ENCODE measurements around the gene OSMR. TPM values are rescaled to one million over a fixed set of nuclear protein-coding genes. Genes with fewer than 3 reads are reported as not detected.

Gene OSMR
- total RNA-seq, 1 donor from 2014 or later, result 0.04 TPM

DNA sequence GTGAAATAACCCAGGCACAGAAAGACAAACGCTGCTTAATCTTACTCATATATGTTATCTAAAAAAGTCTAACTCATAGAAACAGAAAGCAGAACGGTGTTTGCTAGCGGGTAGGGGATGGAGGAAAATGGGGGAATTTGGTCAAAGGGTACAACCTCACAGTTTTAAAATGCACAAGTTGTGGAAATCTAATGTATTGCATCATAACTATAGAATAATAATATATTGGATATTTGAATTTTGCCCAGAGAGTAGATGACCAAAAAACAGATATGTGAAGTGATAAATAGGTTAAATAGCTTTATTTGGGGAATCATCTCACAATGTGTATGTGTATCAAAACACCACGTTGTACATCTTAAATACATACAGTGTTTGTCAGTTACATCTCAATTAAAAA lies 22.3 kb upstream of the OSMR start:
- POLR2A ChIA-PET, result no interaction called here
- CTCF ChIA-PET, result no interaction called here
- intact Hi-C loops (cut with micrococcal nuclease), result no loop called here
- no peak for ATAC-seq (ENCODE audit: low read depth)
- Mint-ChIP-seq H3K36me3 (ENCODE audit: low read depth) (no peaks in the 10 kb centered on the region), H3K4me1 (no peaks in the 10 kb centered on the region), H3K27me3 (peaks cover 4% of the 10 kb centered on the region), H3K27ac (no peak overlapping the region), H3K4me3 (no peak overlapping the region), H3K9me3 (no peaks in the 10 kb centered on the region)
- no peak for DNase-seq
- TF ChIP-seq, protein P1, sequence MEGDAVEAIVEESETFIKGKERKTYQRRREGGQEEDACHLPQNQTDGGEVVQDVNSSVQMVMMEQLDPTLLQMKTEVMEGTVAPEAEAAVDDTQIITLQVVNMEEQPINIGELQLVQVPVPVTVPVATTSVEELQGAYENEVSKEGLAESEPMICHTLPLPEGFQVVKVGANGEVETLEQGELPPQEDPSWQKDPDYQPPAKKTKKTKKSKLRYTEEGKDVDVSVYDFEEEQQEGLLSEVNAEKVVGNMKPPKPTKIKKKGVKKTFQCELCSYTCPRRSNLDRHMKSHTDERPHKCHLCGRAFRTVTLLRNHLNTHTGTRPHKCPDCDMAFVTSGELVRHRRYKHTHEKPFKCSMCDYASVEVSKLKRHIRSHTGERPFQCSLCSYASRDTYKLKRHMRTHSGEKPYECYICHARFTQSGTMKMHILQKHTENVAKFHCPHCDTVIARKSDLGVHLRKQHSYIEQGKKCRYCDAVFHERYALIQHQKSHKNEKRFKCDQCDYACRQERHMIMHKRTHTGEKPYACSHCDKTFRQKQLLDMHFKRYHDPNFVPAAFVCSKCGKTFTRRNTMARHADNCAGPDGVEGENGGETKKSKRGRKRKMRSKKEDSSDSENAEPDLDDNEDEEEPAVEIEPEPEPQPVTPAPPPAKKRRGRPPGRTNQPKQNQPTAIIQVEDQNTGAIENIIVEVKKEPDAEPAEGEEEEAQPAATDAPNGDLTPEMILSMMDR (IDR thresholded peaks at IDR 0.05), result no peak

DNA sequence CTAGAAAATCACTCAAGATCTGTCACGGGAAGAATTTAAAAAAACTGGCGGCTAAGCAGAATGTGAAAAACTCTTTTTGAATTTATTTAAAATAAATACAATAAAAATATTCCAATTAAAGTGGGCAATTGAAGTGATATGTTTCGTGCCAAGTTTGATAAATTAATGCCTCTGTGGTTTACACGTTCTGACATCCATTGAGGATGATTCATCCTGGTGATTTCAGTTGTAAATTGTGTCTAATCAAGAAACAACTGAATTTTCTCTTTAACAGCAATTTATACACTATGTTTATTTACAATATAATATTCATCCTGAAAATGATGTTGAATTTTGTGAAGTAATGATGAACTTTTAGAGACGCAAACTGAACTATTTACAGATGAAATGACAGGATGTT lies 21.0 kb upstream of the OSMR start:
- Mint-ChIP-seq H3K4me1 (no peaks in the 10 kb centered on the region), H3K9me3 (no peaks in the 10 kb centered on the region), H3K36me3 (ENCODE audit: low read depth) (no peaks in the 10 kb centered on the region), H3K27me3 (peaks cover 8% of the 10 kb centered on the region), H3K27ac (no peak overlapping the region), H3K4me3 (no peak overlapping the region)
- ChIA-PET CTCF (no interaction called here), POLR2A (no interaction called here)
- ATAC-seq (ENCODE audit: low read depth) (no peak), DNase-seq (no peak)
- TF ChIP-seq, protein P1 (IDR thresholded peaks at IDR 0.05), result no peak
- intact Hi-C loops (cut with micrococcal nuclease), result no loop called here

DNA sequence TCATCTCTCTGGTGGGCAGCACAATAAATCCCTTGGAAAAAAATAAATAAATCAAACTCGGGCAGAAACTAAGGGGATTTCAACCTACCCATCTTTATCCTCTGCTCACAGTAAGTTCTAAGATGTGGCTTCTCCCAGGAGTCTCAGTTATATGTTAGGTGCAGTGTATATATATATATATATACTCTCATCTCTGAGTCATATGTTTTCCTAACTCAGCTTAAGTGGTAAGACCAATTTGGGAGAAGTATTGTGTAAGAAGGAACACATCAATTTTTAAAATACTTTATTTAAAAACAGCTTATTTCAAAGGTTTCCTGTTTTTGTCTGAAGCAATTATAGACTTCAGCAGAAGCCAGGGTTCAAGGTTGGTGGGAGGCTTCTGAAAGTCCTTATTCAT lies 20.3 kb upstream of the OSMR start:
- no peak for DNase-seq
- ChIA-PET CTCF (no interaction called here), POLR2A (no interaction called here)
- no peaks in the 10 kb centered on the region for H3K9me3 Mint-ChIP-seq
- intact Hi-C loops (cut with micrococcal nuclease), result no loop called here
- H3K36me3 Mint-ChIP-seq (ENCODE audit: low read depth), result no peaks in the 10 kb centered on the region
- no peaks in the 10 kb centered on the region for H3K4me1 Mint-ChIP-seq
- TF ChIP-seq, protein P1 (IDR thresholded peaks at IDR 0.05), result no peak
- no peak for ATAC-seq (ENCODE audit: low read depth)
- no peak overlapping the region for H3K27ac Mint-ChIP-seq
- H3K27me3 Mint-ChIP-seq, result peaks cover 8% of the 10 kb centered on the region
- H3K4me3 Mint-ChIP-seq, result no peak overlapping the region

DNA sequence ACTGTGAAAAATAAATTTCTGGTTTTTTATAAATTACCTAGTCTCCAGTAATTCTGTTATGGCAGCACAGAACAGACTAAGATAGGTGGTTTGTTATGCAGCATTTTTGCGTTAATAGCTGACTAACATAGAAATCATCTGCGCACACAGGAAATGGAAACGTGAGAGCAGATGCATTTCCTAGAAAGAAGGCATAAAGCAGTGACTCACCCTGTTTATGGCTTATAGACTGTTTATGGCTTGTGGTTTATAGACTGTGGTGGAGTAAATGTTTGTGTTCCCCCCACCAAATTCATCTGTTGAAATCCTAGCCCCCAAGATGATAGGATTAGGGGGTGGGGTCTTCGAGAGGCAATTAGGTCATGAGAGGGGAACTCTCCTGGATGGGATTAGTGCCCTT lies 18.3 kb upstream of the OSMR start:
- CTCF ChIA-PET, result no interaction called here
- DNase-seq, result no peak
- TF ChIP-seq, protein P1 (IDR thresholded peaks at IDR 0.05), result no peak
- no peak overlapping the region for H3K27ac Mint-ChIP-seq
- H3K9me3 Mint-ChIP-seq, result no peaks in the 10 kb centered on the region
- no peaks in the 10 kb centered on the region for H3K36me3 Mint-ChIP-seq (ENCODE audit: low read depth)
- H3K27me3 Mint-ChIP-seq, result peaks cover 8% of the 10 kb centered on the region
- POLR2A ChIA-PET, result no interaction called here
- no peaks in the 10 kb centered on the region for H3K4me1 Mint-ChIP-seq
- intact Hi-C loops (cut with micrococcal nuclease), result no loop called here
- ATAC-seq (ENCODE audit: low read depth), result no peak
- no peak overlapping the region for H3K4me3 Mint-ChIP-seq

DNA sequence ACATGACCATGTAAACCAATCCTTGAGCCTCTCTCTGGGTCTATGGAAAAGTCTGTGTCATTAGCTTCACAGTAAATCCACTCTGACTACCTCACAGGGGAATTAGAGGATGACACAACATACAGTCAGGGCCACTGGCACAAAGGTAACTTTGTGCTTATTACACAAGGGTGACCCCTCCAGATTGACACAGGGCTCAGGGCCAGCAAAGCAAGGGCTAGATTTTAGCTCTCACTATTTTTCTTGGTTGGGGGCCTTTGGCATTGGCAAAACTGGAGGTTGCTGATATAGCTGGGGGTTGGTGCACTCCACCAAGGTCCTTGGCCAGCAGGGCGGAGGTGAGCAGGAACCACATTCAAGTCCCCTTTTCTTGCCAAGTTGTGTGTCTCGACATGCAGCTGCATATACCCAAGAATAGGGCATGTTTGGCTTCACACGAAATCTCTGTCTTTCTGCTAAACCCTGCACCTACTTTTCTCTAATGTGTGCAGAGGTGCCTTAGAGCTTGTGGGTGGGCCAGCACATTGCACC lies 15.2 kb upstream of the OSMR start:
- ATAC-seq (ENCODE audit: low read depth) (no peak), DNase-seq (no peak)
- H3K36me3 Mint-ChIP-seq (ENCODE audit: low read depth), result no peaks in the 10 kb centered on the region
- no peaks in the 10 kb centered on the region for H3K9me3 Mint-ChIP-seq
- POLR2A ChIA-PET, result no interaction called here
- H3K27ac Mint-ChIP-seq, result no peak overlapping the region
- no peak overlapping the region for H3K4me3 Mint-ChIP-seq
- H3K4me1 Mint-ChIP-seq, result no peaks in the 10 kb centered on the region
- intact Hi-C loops (cut with micrococcal nuclease), result loop anchor here (5.0 kb wide), 1 partner anchor 252 kb away; no protein-coding TSS in a partner anchor
- CTCF ChIA-PET, result no interaction called here
- H3K27me3 Mint-ChIP-seq, result peaks cover 10% of the 10 kb centered on the region
- TF ChIP-seq, protein P1 (IDR thresholded peaks at IDR 0.05), result no peak

Data from activated B cell treated with CpG ODN at 0.5 μM for 24 hours (primary cell).